Suprapubic skin (tissue), 4 donors: ENCODE results near the gene MRPL14. TPM values are rescaled to one million over a fixed set of nuclear protein-coding genes. Genes with fewer than 3 reads are reported as not detected.
"Not testable (repeated sequence)": the region's sequence is repeated elsewhere in the genome, so short reads cannot be mapped to it uniquely, and the experiment has no call there.

Experiments
- DNase-seq, 2 donors: peaks; one replicate each; pipeline ENCODE4 v3.0.0-alpha.2; 2019; ENCODE audit warnings: low spot score in 2 of 2
- H3K27ac ChIP-seq: fragments of 200-600 bp; sonication (generic); one replicate; pipeline ENCODE4 v1.5.1; 2019
- H3K27me3 ChIP-seq: fragments of 200-600 bp; sonication (generic); one replicate; pipeline ENCODE4 v1.5.1; 2019
- H3K36me3 ChIP-seq: fragments of 200-600 bp; sonication (generic); one replicate; pipeline ENCODE4 v1.5.1; 2019
- H3K4me1 ChIP-seq: fragments of 200-600 bp; sonication (generic); one replicate; pipeline ENCODE4 v1.5.1; 2019
- H3K4me3 ChIP-seq: fragments of 200-600 bp; sonication (generic); one replicate; pipeline ENCODE4 v1.5.1; 2019; ENCODE audit warnings: mild to moderate bottlenecking
- H3K9me3 ChIP-seq: fragments of 200-600 bp; sonication (generic); one replicate; pipeline ENCODE4 v1.5.1; 2019
- CTCF ChIP-seq, 2 donors: fragments of 200-600 bp in 1 of 2; fragments of 450-650 bp in 1 of 2; sonication (generic) in 1 of 2; IDR thresholded peaks; one replicate each; pipeline ENCODE4 v1.5.1; 2016 to 2019; ENCODE audit warnings: antibody characterized with exemption in 2 of 2, mild to moderate bottlenecking in 1 of 2, moderate library complexity in 1 of 2
- EP300 ChIP-seq: sonication (generic); formaldehyde crosslinking; IDR thresholded peaks from one replicate; pipeline ENCODE4 v1.6.1; 2017; ENCODE audit warnings: antibody characterized with exemption
- POLR2A ChIP-seq, 2 donors: fragments of 450-650 bp; IDR thresholded peaks; one replicate each; pipeline ENCODE4 v1.6.1; 2017; ENCODE audit warnings: antibody characterized with exemption in 2 of 2, mild to moderate bottlenecking in 2 of 2, moderate library complexity in 2 of 2
- POLR2AphosphoS5 ChIP-seq, 3 donors: sonication (generic); formaldehyde crosslinking; IDR thresholded peaks; one replicate each; pipeline ENCODE4 v1.6.1; 2017; ENCODE audit warnings: antibody characterized with exemption in 3 of 3
- WGBS: methylation state at CpG from one replicate; pipeline ENCODE4 v1.1.5; 2018; 5-methylcytosine and 5-hydroxymethylcytosine counted together
- total RNA-seq, 4 donors: library from RNA; depleted of rRNA; stranded (reverse); fragments of >200 nt; gene quantifications; one replicate each; pipeline ENCODE4 v1.1.0, GENCODE V29; 2016

MRPL14 gene
- total RNA-seq, 4 donors from 2014 or later = 25.1 to 49.8 (median 44.0) TPM

- H3K27me3 ChIP-seq = no peaks in the 10 kb centered on the region
- no peak overlapping the region for H3K4me3 ChIP-seq
- H3K27ac ChIP-seq = no peak overlapping the region
- no peak for TF ChIP-seq POLR2AphosphoS5 (IDR thresholded peaks at IDR 0.05)
- no peak for TF ChIP-seq POLR2A (IDR thresholded peaks at IDR 0.05)
- no peak for TF ChIP-seq EP300
- no peak for TF ChIP-seq CTCF (IDR thresholded peaks at IDR 0.05)
- peaks cover 7% of the 10 kb centered on the region for H3K36me3 ChIP-seq
- no peak for DNase-seq
- WGBS = 72% methylated on average over 5 of the region's 5 CpGs
- H3K4me1 ChIP-seq = peaks cover 4% of the 10 kb centered on the region
- no peaks in the 10 kb centered on the region for H3K9me3 ChIP-seq
These were observed 34.2 kb downstream of the MRPL14 start for GRCh38 chr6:44093066-44093465.

GRCh38 chr6:44091981-44092884 lies 35.0 kb downstream of the MRPL14 start:
- WGBS = 72% methylated on average over 7 of the region's 7 CpGs
- no peak for DNase-seq
- Histone ChIP-seq H3K9me3 (no peaks in the 10 kb centered on the region), H3K4me3 (no peak overlapping the region), H3K27ac (no peak overlapping the region), H3K4me1 (peaks cover 4% of the 10 kb centered on the region), H3K27me3 (no peaks in the 10 kb centered on the region), H3K36me3 (peaks cover 7% of the 10 kb centered on the region)
- TF ChIP-seq CTCF (IDR thresholded peaks at IDR 0.05) (no peak), EP300 (no peak), POLR2AphosphoS5 (IDR thresholded peaks at IDR 0.05) (no peak), POLR2A (IDR thresholded peaks at IDR 0.05) (no peak)

- H3K36me3 ChIP-seq, H3K27ac ChIP-seq, H3K4me1 ChIP-seq, H3K4me3 ChIP-seq, H3K9me3 ChIP-seq, DNase-seq, H3K27me3 ChIP-seq: not testable (repeated sequence)
- WGBS = 94% methylated on average over 3 of the region's 3 CpGs
These were observed 35.9 kb downstream of the MRPL14 start for GRCh38 chr6:44091356-44091755.

- DNase-seq = no peak
- H3K27ac ChIP-seq = no peak overlapping the region
- H3K4me3 ChIP-seq = no peak overlapping the region
- H3K4me1 ChIP-seq = peaks cover 4% of the 10 kb centered on the region
- no peaks in the 10 kb centered on the region for H3K27me3 ChIP-seq
- WGBS = 87% methylated on average over 5 of the region's 5 CpGs
- TF ChIP-seq EP300 (no peak), POLR2A (IDR thresholded peaks at IDR 0.05) (no peak), POLR2AphosphoS5 (IDR thresholded peaks at IDR 0.05) (no peak), CTCF (IDR thresholded peaks at IDR 0.05) (no peak)
- peaks cover 7% of the 10 kb centered on the region for H3K36me3 ChIP-seq
- H3K9me3 ChIP-seq = no peaks in the 10 kb centered on the region
These were observed 36.8 kb downstream of the MRPL14 start for GRCh38 chr6:44090465-44090864.

GRCh38 chr6:44088827-44089590 lies 38.2 kb downstream of the MRPL14 start:
- TF ChIP-seq CTCF (IDR thresholded peaks at IDR 0.05) (no peak), EP300 (no peak), POLR2A (IDR thresholded peaks at IDR 0.05) (no peak), POLR2AphosphoS5 (IDR thresholded peaks at IDR 0.05) (no peak)
- no peak for DNase-seq
- H3K27ac ChIP-seq = no peak overlapping the region
- WGBS = 96% methylated on average over 11 of the region's 11 CpGs
- peaks cover 2% of the 10 kb centered on the region for H3K36me3 ChIP-seq
- H3K4me3 ChIP-seq = no peak overlapping the region
- H3K9me3 ChIP-seq = no peaks in the 10 kb centered on the region
- peaks cover 4% of the 10 kb centered on the region for H3K4me1 ChIP-seq
- no peaks in the 10 kb centered on the region for H3K27me3 ChIP-seq
